Peyer's patch (tissue), 4 donors: Measurements from ENCODE around the gene DGKH. TPM values are rescaled to one million over a fixed set of nuclear protein-coding genes. Genes with fewer than 3 reads are reported as not detected.

Experiments used
- DNase-seq, 3 donors: peaks; one replicate each; pipeline ENCODE4 v3.0.0-alpha.2; 2017 to 2019
- H3K27ac ChIP-seq, 4 donors: fragments of 200-600 bp; sonication (generic); one replicate each; pipeline ENCODE4 v1.5.1; 2016 to 2019
- H3K27me3 ChIP-seq, 2 donors: fragments of 200-600 bp; sonication (generic); one replicate each; pipeline ENCODE4 v1.5.1; 2019
- H3K36me3 ChIP-seq, 3 donors: fragments of 200-600 bp; sonication (generic); one replicate each; pipeline ENCODE4 v1.5.1; 2016 to 2019
- H3K4me1 ChIP-seq, 4 donors: fragments of 200-600 bp; sonication (generic); one replicate each; pipeline ENCODE4 v1.5.1; 2016 to 2019
- H3K4me3 ChIP-seq, 4 donors: fragments of 200-600 bp; sonication (generic); 1 replicate in 3 of 4; 2 replicates in 1 of 4; pipeline ENCODE4 v1.5.1; 2016 to 2019; ENCODE audit warnings: mild to moderate bottlenecking in 1 of 4
- H3K9me3 ChIP-seq, 4 donors: fragments of 200-600 bp; sonication (generic); one replicate each; pipeline ENCODE4 v1.5.1; 2016 to 2019; ENCODE audit warnings: mild to moderate bottlenecking in 1 of 4
- POLR2A ChIP-seq, 2 donors: fragments of 450-650 bp; IDR thresholded peaks; one replicate each; pipeline ENCODE4 v1.5.1; 2017; ENCODE audit warnings: antibody characterized with exemption in 2 of 2, mild to moderate bottlenecking in 2 of 2, moderate library complexity in 2 of 2
- total RNA-seq, 4 donors: library from RNA; depleted of rRNA; stranded (reverse); fragments of >200 nt; gene quantifications; one replicate each; pipeline ENCODE4 v1.1.0, GENCODE V29; 2016
- TF ChIP-seq, protein P1 (sequence below), 6 experiments: fragments of 450-650 bp in 4 of 6; fragments of 200-600 bp in 2 of 6; sonication (generic) in 1 of 6; IDR thresholded peaks; one replicate each; pipeline ENCODE4 v1.5.1; 2017 to 2019; ENCODE audit warnings: antibody characterized with exemption in 6 of 6, mild to moderate bottlenecking in 3 of 6, moderate library complexity in 1 of 6

DGKH gene
- total RNA-seq, 4 donors from 2014 or later: 9.5 to 30.5 (median 18.8) TPM

DNA sequence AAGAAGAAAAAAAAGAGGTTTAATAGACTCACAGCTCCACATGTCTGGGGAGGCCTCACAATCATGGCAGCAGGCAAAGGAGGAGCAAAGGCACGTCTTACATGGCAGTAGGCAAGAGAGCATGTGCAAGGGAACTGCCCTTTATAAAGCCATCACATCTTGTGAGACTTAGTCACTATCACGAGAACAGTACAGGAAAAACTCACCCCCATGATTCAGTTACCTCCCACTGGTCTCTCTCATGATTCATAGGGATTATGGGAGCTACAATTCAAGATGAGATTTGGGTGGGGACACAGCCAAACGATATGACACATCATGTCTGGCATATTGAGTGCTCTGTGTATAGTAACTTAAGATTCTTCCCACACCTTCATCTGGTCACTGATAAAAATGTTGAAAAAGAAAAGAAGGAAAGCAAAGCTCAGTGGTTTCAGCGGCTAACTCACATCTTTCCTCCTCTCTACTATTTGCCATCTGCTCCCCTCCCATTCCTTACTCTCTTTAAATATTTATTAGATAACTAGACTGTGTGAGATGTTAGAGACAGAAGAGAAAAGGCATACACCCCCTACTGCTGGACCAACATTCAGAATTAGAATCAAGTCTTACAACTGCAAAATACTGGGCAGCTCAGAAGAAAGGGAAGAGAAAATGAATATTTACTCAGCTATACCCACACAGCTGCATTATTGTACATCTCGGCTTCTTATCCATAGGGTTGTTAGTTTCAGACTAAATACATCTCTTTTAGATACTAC, 163.4 kb downstream of the DGKH start:
- H3K4me3 ChIP-seq: no peak overlapping the region
- H3K4me1 ChIP-seq: no peaks in the 10 kb centered on the region
- no peaks in the 10 kb centered on the region for H3K27me3 ChIP-seq
- H3K27ac ChIP-seq: no peak overlapping the region
- no peaks in the 10 kb centered on the region for H3K9me3 ChIP-seq
- no peak for DNase-seq
- TF ChIP-seq, protein P1, sequence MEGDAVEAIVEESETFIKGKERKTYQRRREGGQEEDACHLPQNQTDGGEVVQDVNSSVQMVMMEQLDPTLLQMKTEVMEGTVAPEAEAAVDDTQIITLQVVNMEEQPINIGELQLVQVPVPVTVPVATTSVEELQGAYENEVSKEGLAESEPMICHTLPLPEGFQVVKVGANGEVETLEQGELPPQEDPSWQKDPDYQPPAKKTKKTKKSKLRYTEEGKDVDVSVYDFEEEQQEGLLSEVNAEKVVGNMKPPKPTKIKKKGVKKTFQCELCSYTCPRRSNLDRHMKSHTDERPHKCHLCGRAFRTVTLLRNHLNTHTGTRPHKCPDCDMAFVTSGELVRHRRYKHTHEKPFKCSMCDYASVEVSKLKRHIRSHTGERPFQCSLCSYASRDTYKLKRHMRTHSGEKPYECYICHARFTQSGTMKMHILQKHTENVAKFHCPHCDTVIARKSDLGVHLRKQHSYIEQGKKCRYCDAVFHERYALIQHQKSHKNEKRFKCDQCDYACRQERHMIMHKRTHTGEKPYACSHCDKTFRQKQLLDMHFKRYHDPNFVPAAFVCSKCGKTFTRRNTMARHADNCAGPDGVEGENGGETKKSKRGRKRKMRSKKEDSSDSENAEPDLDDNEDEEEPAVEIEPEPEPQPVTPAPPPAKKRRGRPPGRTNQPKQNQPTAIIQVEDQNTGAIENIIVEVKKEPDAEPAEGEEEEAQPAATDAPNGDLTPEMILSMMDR (IDR thresholded peaks at IDR 0.05): no peak
- no peak for TF ChIP-seq POLR2A (IDR thresholded peaks at IDR 0.05)
- H3K36me3 ChIP-seq: peaks cover 0 to 34% (median 0%) of the 10 kb centered on the region in 3 donors

DNA sequence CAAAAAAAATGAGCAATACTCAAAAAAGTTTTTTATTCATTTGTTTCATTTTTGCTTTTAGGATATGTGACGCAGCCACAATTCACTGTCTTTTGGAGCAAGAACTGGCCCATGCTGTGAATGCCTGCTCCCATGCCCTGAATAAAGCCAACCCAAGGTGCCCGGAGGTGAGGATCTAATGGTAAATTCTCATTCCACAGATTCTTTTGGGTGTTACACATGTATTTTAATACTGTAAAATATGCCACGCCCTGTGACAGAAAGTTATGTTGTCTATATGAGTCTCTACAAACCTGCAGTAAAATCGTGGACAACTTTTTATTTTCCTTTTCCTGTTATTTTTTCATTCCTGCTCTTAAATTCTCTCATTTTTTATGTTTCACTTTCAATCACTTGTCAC, 166.0 kb downstream of the DGKH start:
- DNase-seq: no peak
- H3K9me3 ChIP-seq: no peaks in the 10 kb centered on the region
- TF ChIP-seq, protein P1 (IDR thresholded peaks at IDR 0.05): no peak
- no peak for TF ChIP-seq POLR2A (IDR thresholded peaks at IDR 0.05)
- H3K4me1 ChIP-seq: no peaks in the 10 kb centered on the region
- H3K36me3 ChIP-seq: peaks cover 0 to 23% (median 0%) of the 10 kb centered on the region in 3 donors
- no peaks in the 10 kb centered on the region for H3K27me3 ChIP-seq
- no peak overlapping the region for H3K4me3 ChIP-seq
- no peak overlapping the region for H3K27ac ChIP-seq

DNA sequence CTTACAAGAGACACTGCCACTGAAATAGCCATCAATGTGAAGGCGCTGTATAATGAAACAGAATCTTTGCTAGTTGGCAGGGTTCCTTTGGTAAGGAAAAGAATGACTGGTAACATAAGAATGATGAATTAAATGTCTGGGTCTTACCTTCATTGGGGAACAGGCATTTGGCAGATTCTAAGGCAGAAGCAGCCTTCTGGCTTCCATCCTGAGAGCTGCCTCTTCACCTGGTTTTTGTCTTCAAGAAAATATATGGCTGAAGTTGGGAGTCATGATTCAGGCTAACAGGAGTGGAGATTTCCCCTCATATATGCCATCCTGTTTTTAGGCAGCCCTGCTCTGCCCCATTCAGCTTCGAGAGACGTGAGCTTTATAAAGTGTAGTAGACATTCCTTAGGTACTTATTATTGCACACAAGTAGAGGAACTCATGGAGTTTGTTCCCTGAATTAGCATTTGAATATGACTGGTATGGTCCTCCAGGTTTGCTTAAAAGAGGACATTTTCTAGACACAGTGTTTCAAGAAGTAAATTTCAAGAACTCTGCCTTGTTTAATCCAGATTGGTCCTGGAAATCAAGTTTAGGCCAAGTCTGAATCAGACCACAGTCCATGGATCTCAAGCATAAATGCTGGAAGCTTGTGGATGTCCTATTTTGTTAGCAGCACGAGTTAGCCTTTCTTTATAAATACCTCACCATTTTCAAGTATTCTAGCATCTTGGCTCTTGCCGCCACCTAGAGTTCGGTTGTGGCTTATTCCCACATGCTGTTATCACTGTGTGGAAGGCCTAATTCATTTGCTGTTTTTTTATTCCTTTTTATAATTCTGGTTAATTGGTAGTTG, 167.4 kb downstream of the DGKH start:
- H3K4me3 ChIP-seq: no peak overlapping the region
- H3K9me3 ChIP-seq: no peaks in the 10 kb centered on the region
- no peak overlapping the region for H3K27ac ChIP-seq
- H3K36me3 ChIP-seq: peaks cover 0 to 20% (median 0%) of the 10 kb centered on the region in 3 donors
- no peaks in the 10 kb centered on the region for H3K27me3 ChIP-seq
- no peak for TF ChIP-seq POLR2A (IDR thresholded peaks at IDR 0.05)
- TF ChIP-seq, protein P1 (IDR thresholded peaks at IDR 0.05): peak in 3 of 6 experiments; percentile 18 to 36 (median 34)
- peak in 1 of 3 donors; percentile 48 for DNase-seq
- H3K4me1 ChIP-seq: no peaks in the 10 kb centered on the region

DNA sequence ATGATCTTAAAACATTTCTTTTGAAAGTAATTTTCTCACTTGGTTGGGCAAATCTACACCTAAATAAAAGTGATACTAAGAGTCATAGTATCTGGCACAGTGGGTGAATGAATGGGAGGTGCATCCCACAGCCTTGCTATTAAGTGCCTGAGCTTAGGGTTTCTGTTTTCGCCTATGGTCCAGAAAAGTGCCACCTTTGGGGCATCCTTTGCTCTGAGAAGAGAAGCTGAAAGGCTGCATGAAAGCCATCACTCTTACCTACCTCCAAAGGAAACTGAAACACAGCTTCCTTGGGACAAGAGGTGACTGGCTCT, 167.9 kb downstream of the DGKH start:
- TF ChIP-seq, protein P1 (IDR thresholded peaks at IDR 0.05): no peak
- no peak for TF ChIP-seq POLR2A (IDR thresholded peaks at IDR 0.05)
- peaks cover 0 to 18% (median 0%) of the 10 kb centered on the region in 3 donors for H3K36me3 ChIP-seq
- H3K4me3 ChIP-seq: no peak overlapping the region

DNA sequence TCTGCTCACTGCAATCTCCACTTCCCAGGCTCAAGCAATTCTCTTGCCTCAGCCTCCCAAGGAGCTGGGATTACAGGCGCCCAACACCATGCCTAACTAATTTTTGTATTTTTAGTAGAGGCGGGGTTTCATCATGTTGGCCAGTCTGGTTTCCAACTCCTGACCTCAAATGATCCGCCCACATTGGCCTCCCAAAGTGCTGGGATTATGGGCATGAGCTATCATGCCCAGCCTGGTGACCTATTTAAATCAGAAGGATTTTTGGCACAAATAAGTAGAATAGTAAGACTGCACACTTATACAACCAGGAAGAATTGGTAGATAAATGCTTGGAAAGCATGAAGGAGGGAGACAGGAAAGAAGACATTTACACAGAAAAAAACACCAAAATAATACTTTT, 170.1 kb downstream of the DGKH start:
- H3K27me3 ChIP-seq: no peaks in the 10 kb centered on the region
- H3K36me3 ChIP-seq: peaks cover 0 to 13% (median 0%) of the 10 kb centered on the region in 3 donors
- no peaks in the 10 kb centered on the region for H3K9me3 ChIP-seq
- no peaks in the 10 kb centered on the region for H3K4me1 ChIP-seq
- no peak overlapping the region for H3K4me3 ChIP-seq
- TF ChIP-seq, protein P1 (IDR thresholded peaks at IDR 0.05): no peak
- TF ChIP-seq POLR2A (IDR thresholded peaks at IDR 0.05): no peak
- H3K27ac ChIP-seq: no peak overlapping the region
- DNase-seq: no peak

More for the DNA sequence above, 167.9 kb downstream of the DGKH start:
- Histone ChIP-seq H3K4me1 (no peaks in the 10 kb centered on the region), H3K9me3 (no peaks in the 10 kb centered on the region), H3K27me3 (no peaks in the 10 kb centered on the region), H3K27ac (no peak overlapping the region)
- DNase-seq: no peak
